ENCODE measurements around the gene GK.
"Not testable (repeated sequence)": the region's sequence is repeated elsewhere in the genome, so short reads cannot be mapped to it uniquely, and the experiment has no call there.

Gene GK

DNA sequence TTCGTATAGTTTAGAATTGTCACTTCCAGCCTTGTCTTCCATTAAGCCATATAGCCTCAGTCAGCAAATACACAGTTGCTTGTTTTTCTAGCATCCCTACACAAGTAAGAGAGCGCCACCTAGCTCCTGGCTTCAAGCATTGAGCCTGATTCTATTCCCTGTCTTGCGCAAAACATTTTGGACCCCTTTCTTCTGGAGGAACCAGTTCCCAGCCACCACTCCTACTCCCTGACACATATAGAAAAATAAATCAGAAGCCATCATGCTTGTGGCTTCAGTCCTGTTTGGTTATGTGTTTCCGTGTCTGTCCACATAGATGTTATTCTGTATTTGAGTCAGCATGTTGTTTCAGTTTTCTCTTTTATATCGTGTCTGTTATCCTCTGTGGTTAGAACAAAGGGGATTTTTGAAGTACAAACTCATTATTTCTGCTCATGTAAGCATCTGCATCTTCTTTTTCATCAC is 59.9 kb downstream of the GK start:
- peak; percentile 8 for DNase-seq

DNA sequence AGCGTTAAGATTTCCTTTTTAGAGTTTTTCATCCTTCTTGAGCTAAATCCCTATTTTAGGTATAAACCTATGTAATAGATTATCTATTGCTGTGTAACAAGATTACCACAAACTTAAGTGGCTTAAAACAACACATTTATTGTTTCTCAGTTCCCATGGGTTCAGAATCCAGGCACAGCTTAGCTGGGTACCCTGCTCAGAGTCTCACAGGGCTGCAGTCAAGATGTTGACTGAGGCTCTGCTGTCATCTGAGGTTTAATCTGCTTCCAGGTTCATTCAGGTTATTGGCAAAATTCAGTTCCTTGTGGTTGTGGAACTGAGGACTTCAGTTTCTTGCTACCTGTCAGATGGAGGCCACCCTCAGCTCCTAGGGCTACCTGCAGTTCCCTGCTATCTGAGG is 60.9 kb downstream of the GK start:
- no peak for DNase-seq

- DNase-seq = no peak
These were observed 62.8 kb downstream of the GK start for GRCh38 chrX:30715976-30716375.

DNA sequence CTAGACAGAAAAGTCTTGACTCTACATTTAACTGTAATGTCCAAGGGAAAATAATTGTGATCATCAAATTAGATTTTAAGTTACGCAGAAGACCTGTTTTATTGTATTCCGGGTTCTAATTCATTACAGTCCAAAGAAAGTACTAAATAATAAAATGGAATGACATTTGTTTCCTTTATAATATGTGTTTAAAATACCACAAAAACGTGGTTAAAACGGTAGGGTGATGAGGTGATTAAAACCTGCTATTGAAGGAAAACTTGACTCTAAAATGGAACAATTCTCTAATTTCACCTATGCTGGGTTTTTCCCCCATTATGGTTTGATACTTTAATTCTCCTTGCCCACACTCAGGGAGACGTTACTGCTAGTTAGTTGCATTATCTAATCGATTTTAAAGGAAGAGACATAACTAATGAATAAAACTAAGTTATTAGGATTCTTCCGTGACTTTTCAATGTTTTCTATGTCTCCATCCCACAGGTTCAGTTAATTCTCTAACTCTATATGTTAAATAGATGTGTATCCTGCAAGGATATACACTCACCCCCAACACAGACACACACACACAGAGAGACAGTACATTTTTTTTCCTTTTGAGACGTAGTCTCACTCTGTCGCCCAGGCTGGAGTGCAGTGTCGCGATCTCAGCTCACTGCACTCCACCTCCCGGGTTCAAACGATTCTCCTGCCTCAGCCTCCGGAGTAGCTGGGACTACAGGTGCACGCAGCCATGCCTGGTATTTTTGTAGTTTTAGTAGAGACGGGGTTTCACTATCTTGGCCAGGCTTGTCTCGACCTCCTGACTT is 80.8 kb downstream of the GK start:
- no peak for DNase-seq

GRCh38 chrX:30734782-30735181 is 81.6 kb downstream of the GK start:
- no peak for DNase-seq

DNA sequence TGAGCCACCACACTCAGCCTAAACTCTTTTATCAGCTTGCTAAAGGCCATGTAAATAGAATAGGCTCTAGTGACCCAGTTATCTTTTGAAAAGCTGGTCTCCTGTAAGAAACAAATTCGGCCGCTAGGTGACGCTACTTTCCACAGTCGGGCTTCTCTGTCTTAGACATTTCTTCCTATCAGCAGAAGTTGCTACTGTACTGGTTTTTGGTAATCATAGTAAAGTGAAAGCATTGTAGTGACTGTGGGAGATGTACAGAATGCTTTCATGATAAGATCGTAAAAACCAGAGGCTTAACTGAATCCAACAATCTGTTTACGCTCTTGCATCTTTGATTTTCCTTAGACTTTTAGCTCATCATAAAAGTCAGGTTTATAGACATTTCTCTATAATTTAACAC is 82.6 kb downstream of the GK start:
- DNase-seq = peak; percentile 21

DNA sequence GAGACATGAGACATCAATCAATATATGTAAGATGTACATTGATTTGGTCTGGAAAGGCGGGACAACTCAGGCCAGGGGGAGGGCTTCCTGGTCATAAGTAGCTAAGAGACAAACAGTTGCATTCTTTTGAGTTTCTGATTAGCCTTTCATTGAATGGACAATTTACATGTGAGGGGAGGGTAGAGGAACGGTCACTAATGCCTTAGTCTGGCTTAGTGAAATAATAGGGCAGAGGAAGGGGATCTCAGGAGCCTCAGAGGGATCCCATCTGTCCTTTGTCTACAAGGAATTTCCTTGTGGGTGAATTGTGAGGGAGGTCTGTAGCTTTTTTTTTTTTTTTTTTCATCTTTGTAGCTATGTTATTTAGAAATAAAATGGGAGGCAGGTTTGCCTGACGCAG is 88.3 kb downstream of the GK start:
- no peak for DNase-seq

GRCh38 chrX:30748342-30748960 is 95.2 kb downstream of the GK start:
- no peak for DNase-seq

GRCh38 chrX:30751497-30751896 is 98.3 kb downstream of the GK start:
- DNase-seq = no peak

DNA sequence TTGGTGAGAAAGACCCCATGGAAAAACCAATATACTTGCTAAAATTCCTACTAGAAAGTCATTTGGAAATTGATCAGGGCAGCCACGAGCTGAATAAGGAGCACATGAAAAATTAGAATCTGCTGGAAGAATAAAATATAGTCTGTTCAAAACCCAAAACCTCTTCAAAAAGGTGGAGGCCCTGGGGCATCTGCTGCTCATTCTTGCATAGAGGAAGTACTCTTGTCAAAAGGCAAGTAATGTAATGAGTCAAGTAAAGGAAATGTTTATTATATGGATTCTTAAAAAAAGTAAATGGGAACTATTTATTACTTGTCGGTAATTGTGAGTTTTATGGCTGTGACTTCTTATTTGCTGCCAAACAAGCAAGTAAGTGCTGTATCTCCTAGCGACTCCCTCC is 109.5 kb downstream of the GK start:
- no peak for DNase-seq

GRCh38 chrX:30773764-30774163 is 120.5 kb downstream of the GK start:
- DNase-seq = not testable (repeated sequence)

DNA sequence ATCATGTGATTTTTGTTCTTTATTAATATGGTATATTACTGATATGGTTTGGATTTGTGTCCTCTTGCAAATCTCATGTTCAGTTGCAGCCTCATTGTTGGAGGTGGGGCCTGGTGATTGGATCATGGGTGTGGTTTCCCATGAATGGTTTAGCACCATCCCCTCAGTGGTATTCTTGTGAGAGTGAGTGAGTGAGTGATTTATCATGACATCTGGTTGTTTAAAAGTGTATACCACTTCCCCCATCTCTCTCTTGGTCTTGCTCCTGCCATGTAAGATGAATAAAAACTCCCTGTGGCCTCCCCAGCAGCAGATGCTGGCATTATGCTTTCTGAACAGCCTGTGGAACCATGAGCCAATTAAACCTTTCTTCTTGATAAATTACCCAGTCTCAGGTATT is 124.4 kb downstream of the GK start:
- no peak for DNase-seq

GRCh38 chrX:30779453-30780030 is 126.3 kb downstream of the GK start:
- DNase-seq = no peak

Measured in NCI-H2081 treated with DMSO at 0.1 percent for 48 hours (cell line).